Measurements from ENCODE around the gene MIPOL1. TPM values are rescaled to one million over a fixed set of nuclear protein-coding genes. Genes with fewer than 3 reads are reported as not detected.
A peak's percentile ranks its signal among the peaks of the same experiment; 100 is the strongest.
"Not testable (repeated sequence)": the region's sequence is repeated elsewhere in the genome, so short reads cannot be mapped to it uniquely, and the experiment has no call there.

MIPOL1 gene
- total and polyA plus RNA-seq, 7 donors: 0.77 to 5.6 (median 5.1) TPM

- Histone ChIP-seq H3K9me3 (no peaks in the 10 kb centered on the region), H3K36me3 (ENCODE audit: insufficient read depth in 1 of 2, low read depth in 1 of 2) (no peaks in the 10 kb centered on the region), H3K27me3 (ENCODE audit: insufficient read depth in 3 of 3, low read length in 2 of 3) (no peaks in the 10 kb centered on the region), H3K27ac (no peak overlapping the region), H3K4me1 (no peaks in the 10 kb centered on the region), H3K4me3 (no peak overlapping the region)
- intact Hi-C loops (cut with DNase I): no loop called here
- ATAC-seq: peak in 2 of 4 donors; percentile 46 to 72
- TF ChIP-seq CTCF (IDR thresholded peaks at IDR 0.05): peak; percentile 79
- no peak for DNase-seq
- 59 to 63% (median 62%) methylated on average over 5 of the region's 5 CpGs for WGBS, 3 donors
Measured at GRCh38 chr14:37230551-37231194, 32.9 kb downstream of the MIPOL1 start.

GRCh38 chr14:37232907-37233481 is 35.3 kb downstream of the MIPOL1 start:
- no peak for DNase-seq
- ATAC-seq: peak in 3 of 4 donors; percentile 28 to 81 (median 77)
- no peak overlapping the region for H3K27ac ChIP-seq
- no peak overlapping the region for H3K4me3 ChIP-seq
- no peaks in the 10 kb centered on the region for H3K27me3 ChIP-seq (ENCODE audit: insufficient read depth in 3 of 3, low read length in 2 of 3)
- WGBS, 3 donors: 5 to 10% (median 7%) methylated on average over 1 of the region's 1 CpG
- H3K36me3 ChIP-seq (ENCODE audit: insufficient read depth in 1 of 2, low read depth in 1 of 2): no peaks in the 10 kb centered on the region
- TF ChIP-seq CTCF (IDR thresholded peaks at IDR 0.05): peak; percentile 55
- no peaks in the 10 kb centered on the region for H3K9me3 ChIP-seq
- intact Hi-C loops (cut with DNase I): no loop called here
- no peaks in the 10 kb centered on the region for H3K4me1 ChIP-seq

GRCh38 chr14:37234222-37234621 is 36.5 kb downstream of the MIPOL1 start:
- DNase-seq (no peak), ATAC-seq (no peak)
- H3K27ac ChIP-seq: no peak overlapping the region
- no peak for TF ChIP-seq CTCF (IDR thresholded peaks at IDR 0.05)
- H3K36me3 ChIP-seq (ENCODE audit: insufficient read depth in 1 of 2, low read depth in 1 of 2): no peaks in the 10 kb centered on the region
- no peak overlapping the region for H3K4me3 ChIP-seq
- 87 to 91% (median 88%) methylated on average over 3 of the region's 3 CpGs for WGBS, 3 donors
- H3K4me1 ChIP-seq: no peaks in the 10 kb centered on the region
- H3K9me3 ChIP-seq: no peaks in the 10 kb centered on the region
- intact Hi-C loops (cut with DNase I): no loop called here
- no peaks in the 10 kb centered on the region for H3K27me3 ChIP-seq (ENCODE audit: insufficient read depth in 3 of 3, low read length in 2 of 3)

GRCh38 chr14:37236044-37236443 is 38.3 kb downstream of the MIPOL1 start:
- H3K4me3 ChIP-seq; intact Hi-C loops (cut with DNase I); DNase-seq; H3K27ac ChIP-seq; H3K27me3 ChIP-seq (ENCODE audit: insufficient read depth in 3 of 3, low read length in 2 of 3); H3K4me1 ChIP-seq; H3K9me3 ChIP-seq; H3K36me3 ChIP-seq (ENCODE audit: insufficient read depth in 1 of 2, low read depth in 1 of 2); ATAC-seq: not testable (repeated sequence)
- 98 to 99% (median 98%) methylated on average over 4 of the region's 4 CpGs for WGBS, 3 donors

- Histone ChIP-seq H3K4me1 (no peaks in the 10 kb centered on the region), H3K27ac (no peak overlapping the region), H3K36me3 (ENCODE audit: insufficient read depth in 1 of 2, low read depth in 1 of 2) (no peaks in the 10 kb centered on the region), H3K27me3 (ENCODE audit: insufficient read depth in 3 of 3, low read length in 2 of 3) (no peaks in the 10 kb centered on the region), H3K9me3 (no peaks in the 10 kb centered on the region), H3K4me3 (no peak overlapping the region)
- no peak for ATAC-seq
- intact Hi-C loops (cut with DNase I): no loop called here
- TF ChIP-seq CTCF (IDR thresholded peaks at IDR 0.05): no peak
- no peak for DNase-seq
Measured at GRCh38 chr14:37237094-37237493, 39.4 kb downstream of the MIPOL1 start.

All from psoas muscle (tissue), 8 donors.